A549 (cell line): ENCODE data around the gene ULBP3. TPM values are rescaled to one million over a fixed set of nuclear protein-coding genes. Genes with fewer than 3 reads are reported as not detected.

ENCODE experiments used
- ATAC-seq, 2 experiments: fragments of 200-7000 bp in 1 of 2; fragments of >200 bp in 1 of 2; cut with Nextera tagmentation in 1 of 2; cut with Tn5 transposase in 1 of 2; 3 replicates each; pipeline versions ENCODE4 v1.8.0 to v1.9.1; 2018 to 2020; ENCODE audit warnings: mild to moderate bottlenecking in 1 of 2, moderate library complexity in 1 of 2
- CTCF ChIA-PET: fragments of 300-600 bp; sonication (Branson Sonifier 250); formaldehyde crosslinking; extraction: SDS; loops from one replicate; lab custom pipeline; 2021; ENCODE audit warnings: antibody characterized with exemption, inconsistent platforms; lab: Yijun Ruan, JAX
- POLR2A ChIA-PET: fragments of 350-600 bp; formaldehyde crosslinking; extraction: SDS; loops from one replicate; lab custom pipeline; 2021; ENCODE audit warnings: antibody characterized with exemption, inconsistent platforms; lab: Yijun Ruan, JAX
- DNase-seq, 2 experiments: peaks; one replicate each; pipeline versions ENCODE4 v3.0.0 to v3.0.0-alpha.2; 2011 to 2016; ENCODE audit warnings: low read depth in 1 of 2, low spot score in 1 of 2
- FAIRE-seq: peaks from 2 replicates; lab custom pipeline; 2011; peaks lifted over from hg19 to GRCh38; lab: Jason Lieb, UNC
- H3K27ac ChIP-seq, 2 experiments: fragments of >200 bp; sonication (Bioruptor Twin); formaldehyde crosslinking; 3 replicates each; pipeline ENCODE4 v1.5.1; 2016 to 2017
- H3K4me1 ChIP-seq: fragments of >200 bp; sonication (Bioruptor Twin); formaldehyde crosslinking; 3 replicates; pipeline ENCODE4 v1.6.1; 2016
- H3K4me2 ChIP-seq: fragments of >200 bp; sonication (Bioruptor Twin); formaldehyde crosslinking; 3 replicates; pipeline ENCODE4 v1.6.1; 2016
- H3K4me3 ChIP-seq: fragments of >200 bp; sonication (Bioruptor Twin); formaldehyde crosslinking; 3 replicates; pipeline ENCODE4 v1.5.1; 2016
- H3K9me3 ChIP-seq: fragments of >200 bp; sonication (Bioruptor Twin); formaldehyde crosslinking; 3 replicates; pipeline ENCODE4 v1.6.1; 2016
- CBX2 ChIP-seq: fragments of 200-600 bp; sonication (generic); IDR thresholded peaks from 2 replicates; pipeline ENCODE4 v1.6.1; 2016; ENCODE audit warnings: low read depth, mild to moderate bottlenecking, borderline replicate concordance
- CHD4 ChIP-seq: fragments of 200-600 bp; sonication (generic); IDR thresholded peaks from 2 replicates; pipeline ENCODE4 v1.6.1; 2016; ENCODE audit warnings: antibody characterized with exemption, mild to moderate bottlenecking, borderline replicate concordance
- EHF ChIP-seq: fragments of 250-450 bp; sonication (Bioruptor Pico); IDR thresholded peaks from 2 replicates; pipeline ENCODE4 v1.5.0; 2020; ENCODE audit warnings: mild to moderate bottlenecking
- FOXS1 ChIP-seq: fragments of 250-450 bp; sonication (Bioruptor Pico); IDR thresholded peaks from 2 replicates; pipeline ENCODE4 v1.5.0; 2020; ENCODE audit warnings: mild to moderate bottlenecking, moderate library complexity
- GATA3 ChIP-seq: IDR thresholded peaks from 2 replicates; pipeline ENCODE4 v1.6.1; 2012; ENCODE audit warnings: borderline replicate concordance
- HDAC2 ChIP-seq: fragments of 200-600 bp; sonication (generic); IDR thresholded peaks from 2 replicates; pipeline ENCODE4 v1.6.1; 2016
- HES2 ChIP-seq: fragments of >200 bp; sonication (Bioruptor Twin); formaldehyde crosslinking; IDR thresholded peaks from 2 replicates; pipeline ENCODE4 v1.6.1; 2016
- HEYL ChIP-seq: fragments of 250-450 bp; sonication (Bioruptor Pico); IDR thresholded peaks from 2 replicates; pipeline ENCODE4 v1.8.0; 2021; ENCODE audit warnings: mild to moderate bottlenecking, moderate library complexity
- HMGXB4 ChIP-seq: fragments of 250-450 bp; sonication (Bioruptor Pico); IDR thresholded peaks from 2 replicates; pipeline ENCODE4 v1.5.0; 2021; ENCODE audit warnings: mild to moderate bottlenecking, moderate library complexity, borderline replicate concordance
- KDM5A ChIP-seq: fragments of 200-600 bp; sonication (generic); IDR thresholded peaks from 2 replicates; pipeline ENCODE4 v1.6.1; 2016; ENCODE audit warnings: antibody characterized with exemption, mild to moderate bottlenecking
- MAFK ChIP-seq: fragments of 450-650 bp; IDR thresholded peaks from 2 replicates; pipeline ENCODE4 v1.6.1; 2014; ENCODE audit not compliant: partially characterized antibody
- NR3C1 ChIP-seq: fragments of >200 bp; sonication (Bioruptor Twin); formaldehyde crosslinking; IDR thresholded peaks from 3 replicates; pipeline ENCODE4 v1.6.1; 2017
- POLR2AphosphoS2 ChIP-seq: conservative IDR thresholded peaks from 2 replicates; pipeline ENCODE4 v1.6.1; 2012; ENCODE audit warnings: low read length, improper control_type of control experiment, inconsistent platforms
- RAD21 ChIP-seq, 2 experiments: fragments of >200 bp in 1 of 2; sonication (Bioruptor Twin) in 1 of 2; formaldehyde crosslinking in 1 of 2; IDR thresholded peaks in 1 of 2; conservative IDR thresholded peaks in 1 of 2; 2 replicates in 1 of 2; 3 replicates in 1 of 2; pipeline ENCODE4 v1.6.1; 2012 to 2018; ENCODE audit warnings: inconsistent platforms in 1 of 2
- RCOR1 ChIP-seq: fragments of 150-350 bp; IDR thresholded peaks from 2 replicates; pipeline ENCODE4 v1.6.1; 2014; ENCODE audit warnings: antibody characterized with exemption, low read length, low read depth
- RFX5 ChIP-seq: fragments of 450-650 bp; IDR thresholded peaks from 2 replicates; pipeline ENCODE4 v1.7.1; 2014; ENCODE audit warnings: antibody characterized with exemption, mild to moderate bottlenecking, moderate library complexity
- RNF2 ChIP-seq: fragments of 200-600 bp; sonication (generic); IDR thresholded peaks from 2 replicates; pipeline ENCODE4 v1.6.1; 2016; ENCODE audit warnings: low read depth, mild to moderate bottlenecking, antibody characterized with exemption, moderate library complexity, borderline replicate concordance
- TFCP2L1 ChIP-seq: fragments of 250-450 bp; sonication (Bioruptor Pico); IDR thresholded peaks from 2 replicates; pipeline ENCODE4 v1.5.0; 2021; ENCODE audit warnings: mild to moderate bottlenecking
- TP53 ChIP-seq: fragments of 250-450 bp; sonication (Bioruptor Pico); IDR thresholded peaks from 2 replicates; pipeline ENCODE4 v1.5.0; 2021; ENCODE audit warnings: mild to moderate bottlenecking, moderate library complexity
- ZC3H11A ChIP-seq: fragments of 450-650 bp; IDR thresholded peaks from 2 replicates; pipeline ENCODE4 v1.6.1; 2014; ENCODE audit warnings: antibody characterized with exemption, mild to moderate bottlenecking
- ZNF302 ChIP-seq: fragments of 250-450 bp; sonication (Bioruptor Pico); IDR thresholded peaks from 2 replicates; pipeline ENCODE4 v1.9.0; 2021; ENCODE audit warnings: inconsistent platforms, mild to moderate bottlenecking, moderate library complexity
- WGBS: methylation state at CpG from one replicate; pipeline ENCODE4 v1.1.6; 2017; ENCODE audit errors: missing lambda C conversion rate; 5-methylcytosine and 5-hydroxymethylcytosine counted together
- polyA plus RNA-seq, 4 experiments: library from polyadenylated mRNA; depleted of rRNA in 3 of 4; stranded (reverse); fragments of >200 nt; fragmentation: RNase III in 1 of 4; extraction: RNeasy Plus Mini Kit Qiagen cat#74134 plus additional on column Dnase treatment in 1 of 4; gene quantifications; 2 replicates in 3 of 4; 3 replicates in 1 of 4; pipeline ENCODE4 v1.2.3, GENCODE V29; 2011 to 2017
- TF ChIP-seq, protein P1 (sequence below): IDR thresholded peaks from 2 replicates; pipeline ENCODE4 v1.6.1; 2012
- TF ChIP-seq, protein P2 (sequence below): fragments of >200 bp; sonication (Bioruptor Twin); formaldehyde crosslinking; IDR thresholded peaks from 3 replicates; pipeline ENCODE4 v1.6.1; 2016

Gene ULBP3
- polyA plus RNA-seq, 2 of the 4 experiments (the other 2 are of a cell fraction), result 2.7 to 3.4 TPM

DNA sequence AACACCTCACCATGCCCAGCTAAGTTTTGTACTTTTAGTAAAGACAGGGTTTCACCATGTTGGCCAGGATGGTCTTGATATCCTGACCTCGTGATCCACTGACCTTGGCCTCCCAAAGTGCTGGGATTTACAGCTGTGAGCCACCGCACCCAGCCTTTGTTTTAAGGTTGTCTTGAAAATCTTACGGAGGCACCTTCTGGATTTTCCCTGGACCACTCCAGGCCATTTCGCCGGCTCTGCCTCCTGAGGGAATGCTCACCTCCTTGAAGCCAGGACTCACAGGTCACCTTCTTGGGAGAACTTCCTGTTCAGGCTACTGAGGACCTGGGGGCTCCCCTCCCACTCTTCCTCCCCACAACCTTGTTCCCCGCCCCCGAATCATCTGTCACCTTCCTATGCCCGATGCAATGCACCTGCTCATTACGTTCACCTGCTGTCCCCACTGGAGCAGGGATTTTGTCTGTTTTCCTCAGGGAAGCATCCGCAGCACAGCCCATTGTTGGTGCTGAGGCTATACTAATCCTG, 24.2 kb downstream of the ULBP3 start:
- POLR2A ChIA-PET, result no interaction called here
- ATAC-seq (no peak), DNase-seq (no peak), FAIRE-seq (no peak)
- no peak overlapping the region for H3K4me3 ChIP-seq
- H3K4me1 ChIP-seq, result no peaks in the 10 kb centered on the region
- no peak overlapping the region for H3K4me2 ChIP-seq
- no peak overlapping the region for H3K27ac ChIP-seq
- 67% methylated on average over 8 of the region's 10 CpGs for WGBS
- no peaks in the 10 kb centered on the region for H3K9me3 ChIP-seq
- CTCF ChIA-PET, result no interaction called here
- TF ChIP-seq TP53 (CRISPR knock-in tag), result no peak
- no peak for TF ChIP-seq KDM5A
- no peak for TF ChIP-seq HDAC2
- TF ChIP-seq HMGXB4 (CRISPR knock-in tag), result no peak
- TF ChIP-seq TFCP2L1 (CRISPR knock-in tag), result no peak
- TF ChIP-seq, protein P1, sequence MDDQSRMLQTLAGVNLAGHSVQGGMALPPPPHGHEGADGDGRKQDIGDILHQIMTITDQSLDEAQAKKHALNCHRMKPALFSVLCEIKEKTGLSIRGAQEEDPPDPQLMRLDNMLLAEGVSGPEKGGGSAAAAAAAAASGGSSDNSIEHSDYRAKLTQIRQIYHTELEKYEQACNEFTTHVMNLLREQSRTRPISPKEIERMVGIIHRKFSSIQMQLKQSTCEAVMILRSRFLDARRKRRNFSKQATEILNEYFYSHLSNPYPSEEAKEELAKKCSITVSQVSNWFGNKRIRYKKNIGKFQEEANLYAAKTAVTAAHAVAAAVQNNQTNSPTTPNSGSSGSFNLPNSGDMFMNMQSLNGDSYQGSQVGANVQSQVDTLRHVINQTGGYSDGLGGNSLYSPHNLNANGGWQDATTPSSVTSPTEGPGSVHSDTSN, result no peak
- no peak for TF ChIP-seq POLR2AphosphoS2

DNA sequence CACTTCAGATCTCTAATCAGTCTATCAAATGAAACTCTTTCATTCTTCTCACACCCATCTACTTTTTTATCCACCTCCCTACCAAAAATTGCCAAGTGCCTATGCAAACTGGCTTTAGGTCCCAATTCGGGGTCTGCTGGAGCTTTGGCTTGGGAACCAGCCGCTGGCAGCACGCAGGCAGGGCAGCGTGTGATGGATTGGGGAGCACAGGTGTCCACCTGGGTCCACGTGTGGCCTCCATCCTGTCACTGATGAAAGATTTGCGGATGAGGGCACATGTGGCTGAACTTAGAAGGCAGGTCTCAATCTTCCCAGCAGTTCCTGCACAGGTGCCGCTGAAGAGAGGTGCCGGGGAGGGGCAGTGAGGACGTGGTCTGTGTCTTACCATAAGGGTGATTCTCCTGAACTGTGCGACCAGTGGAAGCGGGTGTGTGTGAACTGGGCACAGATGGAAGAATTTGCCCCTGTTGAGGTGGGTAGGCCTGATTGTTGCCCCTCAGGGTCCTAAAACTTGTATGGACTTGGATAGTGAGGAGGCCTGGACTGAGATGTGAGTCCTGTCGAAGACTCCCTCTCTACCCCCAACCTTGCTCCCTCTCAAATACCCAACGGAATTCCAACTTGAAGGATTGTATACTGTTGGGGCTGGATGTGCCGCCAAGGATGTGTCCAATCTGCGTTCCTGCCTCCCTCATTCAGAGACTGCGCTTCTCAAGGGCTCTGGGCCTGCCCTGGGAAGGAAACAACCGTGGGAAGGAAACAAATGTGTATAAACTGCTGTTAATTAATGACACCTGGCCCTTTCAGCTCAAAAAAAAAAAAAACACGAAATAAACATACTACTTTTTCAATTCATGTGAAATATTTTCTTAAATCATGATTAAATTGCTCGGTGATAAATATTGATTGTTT, 25.2 kb downstream of the ULBP3 start:
- H3K4me1 ChIP-seq, result no peaks in the 10 kb centered on the region
- TF ChIP-seq MAFK, result no peak
- no peak for TF ChIP-seq FOXS1
- TF ChIP-seq TP53 (CRISPR knock-in tag), result no peak
- TF ChIP-seq POLR2AphosphoS2, result no peak
- TF ChIP-seq, protein P2, sequence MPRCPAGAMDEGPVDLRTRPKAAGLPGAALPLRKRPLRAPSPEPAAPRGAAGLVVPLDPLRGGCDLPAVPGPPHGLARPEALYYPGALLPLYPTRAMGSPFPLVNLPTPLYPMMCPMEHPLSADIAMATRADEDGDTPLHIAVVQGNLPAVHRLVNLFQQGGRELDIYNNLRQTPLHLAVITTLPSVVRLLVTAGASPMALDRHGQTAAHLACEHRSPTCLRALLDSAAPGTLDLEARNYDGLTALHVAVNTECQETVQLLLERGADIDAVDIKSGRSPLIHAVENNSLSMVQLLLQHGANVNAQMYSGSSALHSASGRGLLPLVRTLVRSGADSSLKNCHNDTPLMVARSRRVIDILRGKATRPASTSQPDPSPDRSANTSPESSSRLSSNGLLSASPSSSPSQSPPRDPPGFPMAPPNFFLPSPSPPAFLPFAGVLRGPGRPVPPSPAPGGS, result no peak
- no peak for TF ChIP-seq ZNF302 (CRISPR knock-in tag)
- no peak for TF ChIP-seq EHF (CRISPR knock-in tag)
- no peak for TF ChIP-seq RCOR1
- no peak for TF ChIP-seq RNF2
- TF ChIP-seq RAD21 (conservative IDR thresholded peaks at IDR 0.05 in 1 of 2, IDR thresholded peaks at IDR 0.05 in 1 of 2), result no peak
- TF ChIP-seq CBX2, result no peak
- TF ChIP-seq GATA3, result no peak
- TF ChIP-seq CHD4, result no peak
- no peak for TF ChIP-seq RFX5
- TF ChIP-seq HES2, result no peak
- no peak for TF ChIP-seq ZC3H11A
- TF ChIP-seq HEYL (CRISPR knock-in tag), result no peak
- TF ChIP-seq NR3C1, result no peak
- TF ChIP-seq, all 56 proteins: peak for 0
- ChIA-PET CTCF (no interaction called here), POLR2A (no interaction called here)
- no peak for DNase-seq
- H3K4me2 ChIP-seq, result no peak overlapping the region
- H3K4me3 ChIP-seq, result no peak overlapping the region
- H3K27ac ChIP-seq, result no peak overlapping the region
- 55% methylated on average over 14 of the region's 19 CpGs for WGBS
- no peak for FAIRE-seq
- no peak for ATAC-seq
- H3K9me3 ChIP-seq, result no peaks in the 10 kb centered on the region
